ENCODE results near the gene CAMK2D.
"Not testable (repeated sequence)": the region's sequence is repeated elsewhere in the genome, so short reads cannot be mapped to it uniquely, and the experiment has no call there.

The CAMK2D gene

GRCh38 chr4:113801882-113802281 lies 40.3 kb upstream of the CAMK2D start (continued):
- TF ChIP-seq ZC3H10 (CRISPR knock-in tag; IDR thresholded peaks at IDR 0.05) (no peak), ZFP3 (CRISPR knock-in tag; IDR thresholded peaks at IDR 0.05) (no peak), PPARA (CRISPR knock-in tag; IDR thresholded peaks at IDR 0.05; ENCODE audit: borderline replicate concordance) (no peak), ZFP30 (CRISPR knock-in tag; IDR thresholded peaks at IDR 0.05) (no peak), ZNF8 (CRISPR knock-in tag; IDR thresholded peaks at IDR 0.05) (no peak), RARB (CRISPR knock-in tag; IDR thresholded peaks at IDR 0.05) (no peak), ISL1 (CRISPR knock-in tag; IDR thresholded peaks at IDR 0.05) (no peak), ARNTL (CRISPR knock-in tag; IDR thresholded peaks at IDR 0.05; ENCODE audit: borderline replicate concordance, low read depth) (no peak)
- TF ChIP-seq, protein P1, sequence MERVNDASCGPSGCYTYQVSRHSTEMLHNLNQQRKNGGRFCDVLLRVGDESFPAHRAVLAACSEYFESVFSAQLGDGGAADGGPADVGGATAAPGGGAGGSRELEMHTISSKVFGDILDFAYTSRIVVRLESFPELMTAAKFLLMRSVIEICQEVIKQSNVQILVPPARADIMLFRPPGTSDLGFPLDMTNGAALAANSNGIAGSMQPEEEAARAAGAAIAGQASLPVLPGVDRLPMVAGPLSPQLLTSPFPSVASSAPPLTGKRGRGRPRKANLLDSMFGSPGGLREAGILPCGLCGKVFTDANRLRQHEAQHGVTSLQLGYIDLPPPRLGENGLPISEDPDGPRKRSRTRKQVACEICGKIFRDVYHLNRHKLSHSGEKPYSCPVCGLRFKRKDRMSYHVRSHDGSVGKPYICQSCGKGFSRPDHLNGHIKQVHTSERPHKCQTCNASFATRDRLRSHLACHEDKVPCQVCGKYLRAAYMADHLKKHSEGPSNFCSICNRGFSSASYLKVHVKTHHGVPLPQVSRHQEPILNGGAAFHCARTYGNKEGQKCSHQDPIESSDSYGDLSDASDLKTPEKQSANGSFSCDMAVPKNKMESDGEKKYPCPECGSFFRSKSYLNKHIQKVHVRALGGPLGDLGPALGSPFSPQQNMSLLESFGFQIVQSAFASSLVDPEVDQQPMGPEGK (CRISPR knock-in tag; IDR thresholded peaks at IDR 0.05; ENCODE audit: borderline replicate concordance) = no peak

DNA sequence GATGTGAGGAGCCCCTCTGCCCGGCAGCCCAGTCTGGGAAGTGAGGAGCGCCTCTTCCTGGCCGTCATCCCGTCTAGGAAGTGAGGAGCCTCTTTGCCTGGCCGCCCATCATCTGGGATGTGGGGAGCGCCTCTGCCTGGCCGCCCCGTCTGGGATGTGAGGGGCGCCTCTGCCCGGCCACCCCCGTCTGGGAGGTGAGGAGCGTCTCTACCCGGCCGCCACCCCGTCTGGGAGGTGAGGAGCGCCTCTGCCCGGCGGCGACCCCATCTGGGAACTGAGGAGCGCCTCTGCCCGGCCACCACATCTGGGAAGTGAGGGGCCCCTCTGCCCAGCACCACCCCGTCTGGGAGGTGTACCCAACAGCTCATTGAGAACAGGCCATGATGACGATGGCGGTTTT lies 34.8 kb upstream of the CAMK2D start:
- not testable (repeated sequence) for ATAC-seq

- TF ChIP-seq OSR1 (CRISPR knock-in tag; IDR thresholded peaks at IDR 0.05) (no peak), ZC3H10 (CRISPR knock-in tag; IDR thresholded peaks at IDR 0.05) (no peak), ZFP30 (CRISPR knock-in tag; IDR thresholded peaks at IDR 0.05) (no peak), ZNF8 (CRISPR knock-in tag; IDR thresholded peaks at IDR 0.05) (no peak), GLIS3 (CRISPR knock-in tag; IDR thresholded peaks at IDR 0.05) (no peak), CREB5 (CRISPR knock-in tag; IDR thresholded peaks at IDR 0.05; ENCODE audit: low read depth) (no peak), ARNTL (CRISPR knock-in tag; IDR thresholded peaks at IDR 0.05; ENCODE audit: borderline replicate concordance, low read depth) (no peak), ZNF565 (CRISPR knock-in tag; conservative IDR thresholded peaks at IDR 0.05; ENCODE audit: low read depth) (no peak), ZFP3 (CRISPR knock-in tag; IDR thresholded peaks at IDR 0.05) (no peak), SNAI2 (CRISPR knock-in tag; IDR thresholded peaks at IDR 0.05) (no peak), TOX (CRISPR knock-in tag; IDR thresholded peaks at IDR 0.05; ENCODE audit: borderline replicate concordance) (no peak)
- TF ChIP-seq, protein P2, sequence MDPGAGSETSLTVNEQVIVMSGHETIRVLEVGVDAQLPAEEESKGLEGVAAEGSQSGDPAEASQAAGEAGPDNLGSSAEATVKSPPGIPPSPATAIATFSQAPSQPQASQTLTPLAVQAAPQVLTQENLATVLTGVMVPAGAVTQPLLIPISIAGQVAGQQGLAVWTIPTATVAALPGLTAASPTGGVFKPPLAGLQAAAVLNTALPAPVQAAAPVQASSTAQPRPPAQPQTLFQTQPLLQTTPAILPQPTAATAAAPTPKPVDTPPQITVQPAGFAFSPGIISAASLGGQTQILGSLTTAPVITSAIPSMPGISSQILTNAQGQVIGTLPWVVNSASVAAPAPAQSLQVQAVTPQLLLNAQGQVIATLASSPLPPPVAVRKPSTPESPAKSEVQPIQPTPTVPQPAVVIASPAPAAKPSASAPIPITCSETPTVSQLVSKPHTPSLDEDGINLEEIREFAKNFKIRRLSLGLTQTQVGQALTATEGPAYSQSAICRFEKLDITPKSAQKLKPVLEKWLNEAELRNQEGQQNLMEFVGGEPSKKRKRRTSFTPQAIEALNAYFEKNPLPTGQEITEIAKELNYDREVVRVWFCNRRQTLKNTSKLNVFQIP (CRISPR knock-in tag; IDR thresholded peaks at IDR 0.05; ENCODE audit: borderline replicate concordance, low read depth) = no peak
- ATAC-seq = no peak
Observed at GRCh38 chr4:113790478-113790877, 28.9 kb upstream of the CAMK2D start.

GRCh38 chr4:113788888-113789287 lies 27.4 kb upstream of the CAMK2D start:
- ATAC-seq = no peak
- TF ChIP-seq CSDC2 (CRISPR knock-in tag; IDR thresholded peaks at IDR 0.05) (no peak), PPARA (CRISPR knock-in tag; IDR thresholded peaks at IDR 0.05; ENCODE audit: borderline replicate concordance) (no peak), BACH2 (CRISPR knock-in tag; IDR thresholded peaks at IDR 0.05; ENCODE audit: borderline replicate concordance) (no peak), TSHZ2 (CRISPR knock-in tag; IDR thresholded peaks at IDR 0.05) (no peak), CSRNP3 (CRISPR knock-in tag; IDR thresholded peaks at IDR 0.05) (no peak), RARB (CRISPR knock-in tag; IDR thresholded peaks at IDR 0.05) (no peak), ESRRG (CRISPR knock-in tag; IDR thresholded peaks at IDR 0.05) (no peak), ARNTL (CRISPR knock-in tag; IDR thresholded peaks at IDR 0.05; ENCODE audit: borderline replicate concordance, low read depth) (no peak), CREB5 (CRISPR knock-in tag; IDR thresholded peaks at IDR 0.05; ENCODE audit: low read depth) (no peak), GLIS3 (CRISPR knock-in tag; IDR thresholded peaks at IDR 0.05) (no peak), ISL1 (CRISPR knock-in tag; IDR thresholded peaks at IDR 0.05) (no peak), ZC3H10 (CRISPR knock-in tag; IDR thresholded peaks at IDR 0.05) (no peak), TCF4 (CRISPR knock-in tag; IDR thresholded peaks at IDR 0.05; ENCODE audit: borderline replicate concordance) (no peak), ZFP30 (CRISPR knock-in tag; IDR thresholded peaks at IDR 0.05) (no peak)
